Posterior cingulate gyrus (tissue), 11 donors: Measurements from ENCODE around the gene EGLN2.
"Not testable (repeated sequence)": the region's sequence is repeated elsewhere in the genome, so short reads cannot be mapped to it uniquely, and the experiment has no call there.

Experiments
- DNase-seq, 10 donors: peaks; one replicate each; pipeline versions ENCODE4 v3.0.0 to v3.0.0-alpha.2; 2020 to 2021; ENCODE audit warnings: mixed read lengths in 3 of 10
- intact Hi-C: fragments of 100-400 bp; cut with DNase I; formaldehyde crosslinking; loops from one replicate; pipeline ENCODE4 v1.15.1; 2023

Gene EGLN2

DNA sequence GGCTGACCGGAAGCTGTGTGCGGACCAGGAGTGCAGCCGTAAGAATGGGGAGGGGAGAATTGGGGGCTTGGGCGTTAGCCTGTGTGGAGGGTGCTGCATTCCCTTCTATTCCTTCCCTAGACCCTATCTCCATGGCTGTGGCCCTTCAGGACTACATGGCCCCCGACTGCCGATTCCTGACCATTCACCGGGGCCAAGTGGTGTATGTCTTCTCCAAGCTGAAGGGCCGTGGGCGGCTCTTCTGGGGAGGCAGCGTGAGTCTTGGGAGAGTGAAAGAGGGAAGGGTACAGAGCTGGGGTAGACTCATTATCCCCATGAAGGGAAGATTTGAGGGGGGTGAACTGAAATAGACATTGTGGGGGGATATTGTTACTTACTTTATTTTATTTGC is 23.4 kb upstream of the EGLN2 start:
- DNase-seq, result no peak
- intact Hi-C loops, result no loop called here

DNA sequence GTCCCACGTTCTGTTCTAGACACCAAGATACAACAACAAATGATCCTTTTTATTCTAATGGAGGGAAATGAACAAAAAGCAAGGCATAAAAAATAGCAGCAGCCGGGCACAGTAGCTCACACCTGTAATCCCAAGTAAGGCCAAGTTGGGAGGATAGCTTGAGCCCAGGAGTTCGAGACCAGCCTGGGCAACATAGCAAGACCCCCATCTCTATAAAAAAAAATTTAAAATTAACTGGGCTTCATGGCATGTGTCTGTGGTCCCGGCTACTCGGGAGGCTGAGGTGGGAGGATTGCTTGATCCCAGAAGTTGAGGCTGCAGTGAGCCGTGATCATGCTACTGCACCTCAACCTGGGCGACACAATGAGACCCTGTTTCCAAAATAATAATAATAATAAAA is 22.6 kb upstream of the EGLN2 start:
- intact Hi-C loops, result no loop called here
- no peak for DNase-seq

DNA sequence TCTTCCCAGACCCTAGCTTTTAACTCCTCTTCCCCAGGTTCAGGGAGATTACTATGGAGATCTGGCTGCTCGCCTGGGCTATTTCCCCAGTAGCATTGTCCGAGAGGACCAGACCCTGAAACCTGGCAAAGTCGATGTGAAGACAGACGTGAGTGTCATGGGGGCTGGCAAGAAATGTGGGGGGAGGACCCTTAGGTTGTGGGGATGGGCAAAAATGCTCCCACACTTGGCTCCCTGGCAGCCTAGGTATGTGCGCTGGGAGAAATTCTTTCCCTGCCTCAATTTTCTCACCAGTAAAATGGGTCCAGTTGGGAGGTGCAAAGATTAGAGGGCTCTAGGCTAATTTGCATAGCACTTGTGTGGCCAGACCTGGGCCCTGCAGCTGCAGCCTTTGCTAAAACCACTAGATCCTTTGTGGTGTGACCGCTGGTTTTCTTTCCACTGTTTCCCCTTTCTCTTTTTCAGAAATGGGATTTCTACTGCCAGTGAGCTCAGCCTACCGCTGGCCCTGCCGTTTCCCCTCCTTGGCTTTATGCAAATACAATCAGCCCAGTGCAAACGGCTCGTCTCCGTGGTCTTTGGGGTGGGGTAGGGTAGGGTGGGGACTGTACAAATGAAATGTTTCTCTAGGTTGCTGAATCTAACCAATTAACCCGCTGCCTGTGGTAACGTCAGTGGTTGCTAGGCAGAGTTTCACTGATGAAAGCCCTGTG is 21.9 kb upstream of the EGLN2 start:
- intact Hi-C loops, result no loop called here
- DNase-seq, result peak; percentile 69 to 96 (median 90)

DNA sequence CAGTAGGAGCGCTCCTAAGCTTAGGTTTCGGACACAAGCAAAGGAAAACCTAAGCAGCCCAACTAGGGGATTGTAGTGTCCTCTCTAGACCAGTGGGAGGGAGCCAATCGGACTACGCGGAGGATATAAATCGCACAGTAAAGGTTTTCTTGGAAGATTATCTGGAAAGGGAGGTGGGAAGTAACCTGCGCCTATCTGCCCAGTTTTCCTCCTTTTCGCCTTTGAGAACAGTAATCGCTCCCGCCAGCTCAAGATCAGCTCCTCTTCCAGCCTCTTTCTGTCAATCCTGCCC is 21.4 kb upstream of the EGLN2 start:
- intact Hi-C loops, result no loop called here
- no peak for DNase-seq

GRCh38 chr19:40777937-40778705 is 20.9 kb upstream of the EGLN2 start, which contains the start of gene RAB4B:
Gene RAB4B, plus strand, starts transcription at chr19:40778247. Its CDS starts 129 bp downstream, at chr19:40778376.
- intact Hi-C loops, result no loop called here
- peak; percentile 100 for DNase-seq

GRCh38 chr19:40778706-40779284 is 20.2 kb upstream of the EGLN2 start:
- no peak for DNase-seq
- intact Hi-C loops, result loop anchor here (1.0 kb wide), 1 partner anchor 19 kb away; no protein-coding TSS in a partner anchor

GRCh38 chr19:40780582-40780981 is 18.4 kb upstream of the EGLN2 start:
- DNase-seq, result no peak
- intact Hi-C loops, result no loop called here

DNA sequence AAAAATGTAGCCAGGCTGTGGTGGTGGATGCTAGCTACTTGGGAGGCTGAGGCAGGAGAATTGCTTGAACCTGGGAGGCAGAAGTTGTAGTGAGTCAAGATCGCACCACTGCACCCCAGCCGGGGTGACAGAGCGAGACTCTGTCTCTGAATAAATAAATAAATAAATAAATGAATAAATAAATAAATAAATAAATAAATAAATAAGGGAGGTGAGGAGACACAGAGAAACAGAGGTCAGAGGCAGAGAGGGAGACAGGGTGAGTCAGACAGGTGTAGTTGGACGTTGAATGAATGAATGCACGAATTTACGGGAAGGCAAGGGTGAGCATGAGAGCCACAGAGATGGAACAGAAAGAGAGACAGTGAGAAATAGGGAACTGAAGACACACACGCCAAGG is 17.9 kb upstream of the EGLN2 start:
- DNase-seq, result no peak
- intact Hi-C loops, result no loop called here

DNA sequence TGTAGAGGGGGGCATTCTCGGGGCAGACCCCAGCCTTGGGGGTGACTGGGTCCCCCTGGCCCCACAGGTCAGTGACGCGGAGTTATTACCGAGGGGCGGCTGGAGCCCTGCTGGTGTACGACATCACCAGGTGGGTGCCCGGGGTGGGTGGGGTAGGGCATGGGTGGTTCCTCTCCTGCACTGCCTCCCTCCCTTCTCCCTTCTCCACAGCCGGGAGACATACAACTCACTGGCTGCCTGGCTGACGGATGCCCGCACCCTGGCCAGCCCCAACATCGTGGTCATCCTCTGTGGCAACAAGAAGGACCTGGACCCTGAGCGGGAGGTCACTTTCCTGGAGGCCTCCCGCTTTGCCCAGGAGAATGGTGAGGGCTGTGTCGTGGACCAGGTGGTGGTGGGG is 15.3 kb upstream of the EGLN2 start:
- intact Hi-C loops, result no loop called here
- no peak for DNase-seq

GRCh38 chr19:40784146-40784545 is 14.8 kb upstream of the EGLN2 start:
- DNase-seq, intact Hi-C loops: not testable (repeated sequence)

GRCh38 chr19:40785526-40785925 is 13.5 kb upstream of the EGLN2 start:
- intact Hi-C loops, result no loop called here
- DNase-seq, result no peak

DNA sequence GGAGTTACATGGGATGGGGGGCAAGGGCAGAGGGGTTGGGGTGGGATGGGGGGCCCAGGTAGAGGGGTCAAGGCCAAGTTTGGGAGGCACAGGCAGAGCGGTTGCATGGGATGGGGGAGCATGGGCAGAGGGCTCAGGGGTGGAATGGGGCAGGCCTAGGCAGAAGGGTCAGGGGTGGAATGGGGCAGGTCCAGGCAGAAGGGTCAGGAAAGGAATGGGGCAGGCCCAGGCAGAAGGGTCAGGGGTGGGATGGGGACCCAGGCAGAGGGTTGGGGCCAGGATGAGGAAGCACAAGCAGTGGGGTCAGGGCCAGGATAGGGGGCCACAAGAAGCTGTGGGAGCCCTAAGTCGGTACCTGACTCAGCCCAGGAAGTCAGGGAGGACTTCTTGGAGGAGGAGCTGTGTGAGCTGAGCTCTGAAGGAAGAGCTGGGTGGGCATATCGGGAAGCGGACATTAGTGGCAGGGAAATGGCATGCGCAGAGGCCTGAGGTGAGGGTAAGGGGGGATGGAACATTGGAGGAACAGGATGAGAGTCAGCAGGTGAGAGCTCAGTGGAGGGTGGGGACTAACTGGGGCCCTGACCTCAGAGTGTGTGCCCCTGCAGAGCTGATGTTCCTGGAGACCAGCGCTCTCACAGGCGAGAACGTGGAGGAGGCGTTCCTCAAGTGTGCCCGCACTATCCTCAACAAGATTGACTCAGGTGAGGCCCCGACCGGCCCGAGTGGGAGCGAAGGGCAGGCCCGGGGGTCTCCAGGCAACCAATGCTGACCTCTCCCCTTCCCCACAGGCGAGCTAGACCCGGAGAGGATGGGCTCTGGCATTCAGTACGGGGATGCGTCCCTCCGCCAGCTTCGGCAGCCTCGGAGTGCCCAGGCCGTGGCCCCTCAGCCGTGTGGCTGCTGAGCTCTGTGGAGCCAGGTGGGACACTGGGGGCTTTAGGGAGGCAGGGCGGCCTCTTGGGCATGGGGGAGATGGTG is 12.6 kb upstream of the EGLN2 start:
- intact Hi-C loops, result no loop called here
- DNase-seq, result no peak

GRCh38 chr19:40791349-40791748 is 7.6 kb upstream of the EGLN2 start:
- intact Hi-C loops, result no loop called here
- DNase-seq, result no peak

- DNase-seq, result no peak
- intact Hi-C loops, result no loop called here
These were observed 7.0 kb upstream of the EGLN2 start for GRCh38 chr19:40791996-40792395.

GRCh38 chr19:40797166-40797962 is 1.6 kb upstream of the EGLN2 start:
- intact Hi-C loops, result loop anchor here (1.0 kb wide), 1 partner anchor 18 kb away; no protein-coding TSS in a partner anchor
- no peak for DNase-seq

GRCh38 chr19:40797963-40798682 is 868 bp upstream of the EGLN2 start:
- intact Hi-C loops, result loop anchor here (1.0 kb wide), 1 partner anchor 19 kb away; no protein-coding TSS in a partner anchor
- peak in 2 of 10 donors; percentile 80 to 88 for DNase-seq

- intact Hi-C loops, result loop anchor here (1.0 to 10.0 kb wide), 2 partner anchors 48 to 85 kb away; partner anchors contain the start of genes COQ8B, ITPKC and SNRPA
- peak in 2 of 10 donors; percentile 78 to 89 for DNase-seq
These were observed 757 bp downstream of the EGLN2 start for GRCh38 chr19:40799558-40800338.
